GM21526 (cell line): ENCODE data around the gene PARD6G.

ENCODE experiments used
- ATAC-seq: cut with Tn5 transposase; IDR thresholded peaks from one replicate; pipeline ENCODE4 v1.9.1; 2021; ENCODE audit warnings: moderate library complexity; ENCODE audit not compliant: unreplicated experiment, low FRiP score

The PARD6G gene

GRCh38 chr18:80124131-80124530 is 123.2 kb downstream of the PARD6G start:
- no peak for ATAC-seq

- ATAC-seq, result no peak
These were observed 126.4 kb downstream of the PARD6G start for GRCh38 chr18:80120932-80121331.

DNA sequence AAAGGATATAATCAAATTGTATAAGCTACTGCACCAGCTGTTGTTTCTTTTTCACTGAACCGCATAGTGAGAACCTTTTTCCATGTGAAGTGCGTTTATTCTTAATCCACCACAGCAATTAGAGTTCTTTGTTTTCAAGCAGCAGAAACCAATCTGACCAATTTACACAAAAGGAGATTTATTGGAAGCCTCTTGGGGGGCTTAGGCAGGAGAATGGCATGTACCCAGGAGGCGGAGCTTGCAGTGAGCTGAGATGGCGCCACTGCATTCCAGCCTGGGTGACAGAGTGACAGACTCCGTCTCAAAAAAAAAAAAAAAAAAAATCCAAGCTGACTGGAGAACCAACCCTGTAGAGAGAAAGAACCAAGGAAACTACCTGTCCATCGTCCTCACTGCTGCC is 128.2 kb downstream of the PARD6G start:
- ATAC-seq, result no peak

GRCh38 chr18:80115035-80115434 is 132.3 kb downstream of the PARD6G start:
- ATAC-seq, result no peak

DNA sequence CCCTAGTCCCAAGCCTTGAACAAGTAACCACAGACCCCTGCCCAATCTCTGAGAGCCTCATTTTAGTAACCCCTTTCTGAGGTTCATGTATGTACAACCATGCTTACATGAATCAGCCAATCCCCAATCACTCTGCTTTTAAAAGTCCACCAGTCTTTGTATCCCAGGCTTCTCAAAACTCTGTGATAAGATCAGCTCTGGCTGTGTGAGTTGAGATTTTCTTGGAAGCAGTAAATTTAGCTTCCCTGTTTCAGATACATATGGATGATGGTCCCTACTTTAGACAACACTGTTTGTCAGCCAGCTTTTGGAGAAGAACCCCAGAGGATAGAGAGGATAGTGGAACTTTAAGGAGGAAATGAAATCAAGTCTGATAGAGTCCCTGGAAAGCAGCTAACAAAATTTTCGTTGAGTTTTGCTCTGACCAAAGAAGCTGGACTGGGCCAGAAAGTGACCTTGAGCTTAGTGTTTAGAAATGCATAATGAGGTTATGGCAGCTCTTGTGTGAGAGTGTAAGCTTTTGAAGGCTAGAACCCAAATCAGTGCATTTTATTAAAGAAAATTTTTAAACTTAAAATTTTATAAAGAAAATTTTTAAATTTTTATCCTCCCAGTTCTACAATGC is 134.6 kb downstream of the PARD6G start:
- ATAC-seq, result no peak

- ATAC-seq, result peak; percentile 26
These were observed 137.6 kb downstream of the PARD6G start for GRCh38 chr18:80109676-80110078.

DNA sequence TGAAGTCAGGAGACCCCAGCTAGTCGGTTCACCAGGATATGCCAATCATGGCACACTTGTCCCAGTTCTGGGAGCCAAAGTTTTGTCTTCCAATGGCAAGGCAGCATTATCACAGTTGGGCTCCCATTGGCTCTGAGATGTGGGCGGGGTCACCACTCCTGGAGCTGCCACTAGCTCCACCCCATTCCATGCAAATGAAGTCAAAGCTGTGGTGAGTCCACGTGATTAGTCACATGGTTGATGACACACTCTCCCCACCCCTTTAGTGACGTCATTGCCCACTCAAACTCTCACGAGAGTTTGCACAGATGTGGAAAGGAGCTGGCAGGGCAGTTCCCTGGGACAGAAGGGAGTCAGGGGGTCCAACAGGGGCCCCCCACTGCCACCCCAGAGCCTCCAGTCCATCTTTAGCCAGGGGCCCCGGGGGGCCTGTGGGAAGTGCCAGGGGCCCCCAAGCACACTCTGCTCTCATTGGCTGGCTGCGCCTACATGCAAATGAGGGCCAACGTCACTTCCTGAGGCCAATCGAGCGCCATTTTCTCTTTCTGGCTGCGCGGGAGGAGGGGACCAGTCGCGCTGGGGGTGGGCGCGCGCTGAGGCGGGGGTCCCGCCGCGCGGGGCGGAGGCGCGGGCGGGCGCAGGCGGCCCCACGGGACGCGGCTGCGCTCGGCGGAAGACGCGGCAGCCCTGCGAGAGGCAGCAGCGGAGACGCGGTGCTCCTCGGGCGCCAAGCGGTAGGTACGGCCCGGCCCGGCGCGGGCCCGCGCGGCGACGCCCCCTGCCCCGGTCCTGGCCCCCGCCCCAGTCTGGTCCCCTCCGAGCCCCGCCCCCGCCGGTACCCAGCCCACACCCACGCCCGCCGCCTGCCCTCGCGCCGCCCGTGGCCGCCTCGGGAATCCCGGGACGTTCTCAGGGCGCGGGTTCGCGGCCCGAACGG is 138.3 kb downstream of the PARD6G start, which contains the start of gene ADNP2:
Gene ADNP2 (plus strand): TSS at position 524 of the 937 bp plus-strand sequence. CDS start 8,281 bp downstream, outside the sequence.
- peak; percentile 63 for ATAC-seq

- no peak for ATAC-seq
These were observed 139.2 kb downstream of the PARD6G start for GRCh38 chr18:80108121-80108536.

DNA sequence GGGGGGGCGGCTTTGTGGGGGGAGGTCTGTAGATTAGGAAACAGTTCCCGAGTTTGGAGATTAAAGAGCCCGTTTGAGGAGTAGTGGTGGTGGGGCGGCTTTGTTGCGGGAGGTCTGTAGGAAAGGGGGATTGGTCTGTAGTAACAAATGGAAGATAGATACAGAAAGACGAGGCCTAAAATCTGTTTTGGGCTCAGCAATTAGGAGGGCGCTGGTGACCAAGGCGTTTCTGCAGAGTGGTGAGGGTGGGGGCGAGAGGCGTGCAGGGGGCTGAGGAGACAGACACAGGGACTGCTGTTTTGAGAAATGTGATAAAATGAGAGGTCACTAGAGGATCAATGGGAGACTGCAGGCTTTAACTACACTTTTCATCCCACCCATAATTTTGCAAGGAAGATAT is 139.9 kb downstream of the PARD6G start:
- no peak for ATAC-seq
